SK-N-SH (cell line): ENCODE results near the gene ZNF319. TPM values are rescaled to one million over a fixed set of nuclear protein-coding genes. Genes with fewer than 3 reads are reported as not detected.

Experiments used
- CTCF ChIA-PET: fragments of 300-600, 350-600 bp; formaldehyde crosslinking; extraction: SDS; loops from one replicate; lab custom pipeline; 2021; lab: Yijun Ruan, JAX
- POLR2A ChIA-PET: fragments of 350-600 bp; sonication (Branson Sonifier 250); formaldehyde crosslinking; extraction: SDS; loops from one replicate; lab custom pipeline; 2020; ENCODE audit warnings: antibody characterized with exemption, inconsistent platforms; lab: Yijun Ruan, JAX
- DNase-seq: peaks from one replicate; pipeline ENCODE4 v3.0.0; 2012
- H2AFZ ChIP-seq: fragments of 200-600 bp; sonication (generic); 2 replicates; pipeline ENCODE4 v1.8.1; 2016; ENCODE audit warnings: antibody characterized with exemption, mild to moderate bottlenecking, low read depth
- H3F3A ChIP-seq: fragments of 200-600 bp; sonication (generic); replicated peaks from 2 replicates; pipeline ENCODE3; 2016; ENCODE audit warnings: antibody characterized with exemption, mild to moderate bottlenecking; ENCODE audit not compliant: insufficient read depth
- H3K27ac ChIP-seq, 2 experiments: fragments of 200-500 bp in 1 of 2; fragments of 200-600 bp in 1 of 2; sonication (Bioruptor generic) in 1 of 2; sonication (generic), shearing (Covaris generic) in 1 of 2; 2 replicates each; pipeline versions ENCODE4 v1.5.1 to v1.6.1; 2014 to 2016; ENCODE audit warnings: low read depth in 2 of 2, inconsistent platforms in 1 of 2, low read length in 1 of 2, mild to moderate bottlenecking in 1 of 2, mixed read lengths in 1 of 2
- H3K27me3 ChIP-seq: fragments of 200-600 bp; sonication (generic), shearing (Covaris generic); 2 replicates; pipeline ENCODE4 v1.6.1; 2016; ENCODE audit warnings: mixed run types; ENCODE audit not compliant: insufficient read depth
- H3K36me3 ChIP-seq, 2 experiments: fragments of 200-500 bp in 1 of 2; fragments of 200-600 bp in 1 of 2; sonication (Bioruptor generic) in 1 of 2; sonication (generic) in 1 of 2; replicated peaks in 1 of 2; 2 replicates each; pipeline versions ENCODE3 to v1.5.1; 2014 to 2016; ENCODE audit warnings: low read length in 1 of 2, mild to moderate bottlenecking in 1 of 2; ENCODE audit not compliant: insufficient read depth in 2 of 2, control insufficient read depth in 1 of 2
- H3K4me1 ChIP-seq, 2 experiments: fragments of 200-500 bp in 1 of 2; fragments of 200-600 bp in 1 of 2; sonication (Bioruptor generic) in 1 of 2; sonication (generic), shearing (Covaris generic) in 1 of 2; 2 replicates each; pipeline versions ENCODE4 v1.5.1 to v1.6.1; 2014 to 2016; ENCODE audit warnings: low read depth in 1 of 2, low read length in 1 of 2, mixed run types in 1 of 2; ENCODE audit not compliant: insufficient read depth in 2 of 2, control insufficient read depth in 1 of 2
- H3K4me2 ChIP-seq: fragments of 200-600 bp; sonication (generic), shearing (Covaris generic); 2 replicates; pipeline ENCODE4 v1.6.1; 2017; ENCODE audit warnings: mixed run types
- H3K4me3 ChIP-seq, 2 experiments: fragments of 200-500 bp in 1 of 2; fragments of 200-600 bp in 1 of 2; sonication (Bioruptor generic) in 1 of 2; sonication (generic), shearing (Covaris generic) in 1 of 2; 2 replicates each; pipeline versions ENCODE4 v1.5.1 to v1.8.1; 2014 to 2016; ENCODE audit warnings: low read depth in 2 of 2, inconsistent platforms in 1 of 2, low read length in 1 of 2, mild to moderate bottlenecking in 1 of 2, mixed read lengths in 1 of 2, moderate library complexity in 1 of 2
- H3K79me2 ChIP-seq: fragments of 200-600 bp; sonication (generic); 2 replicates; pipeline ENCODE4 v1.8.1; 2017; ENCODE audit warnings: mild to moderate bottlenecking; ENCODE audit not compliant: insufficient read depth
- H3K9ac ChIP-seq: fragments of 200-600 bp; sonication (generic); 2 replicates; pipeline ENCODE4 v1.6.1; 2017; ENCODE audit warnings: mixed run types
- H3K9me2 ChIP-seq: fragments of 200-600 bp; sonication (generic); 2 replicates; pipeline ENCODE4 v1.6.1; 2017; ENCODE audit warnings: mixed run types
- H3K9me3 ChIP-seq: fragments of 200-600 bp; sonication (generic); 2 replicates; pipeline ENCODE4 v1.6.1; 2017; ENCODE audit warnings: mixed run types, mild to moderate bottlenecking, moderate library complexity
- H4K20me1 ChIP-seq: fragments of 200-600 bp; sonication (generic); 2 replicates; pipeline ENCODE4 v1.6.1; 2017; ENCODE audit warnings: mild to moderate bottlenecking, mixed run types; ENCODE audit not compliant: insufficient read depth
- EP300 ChIP-seq, 2 experiments: IDR thresholded peaks; 2 replicates each; pipeline versions ENCODE4 v1.4.0 to v1.6.1; 2012; ENCODE audit warnings: borderline replicate concordance in 1 of 2, low read depth in 1 of 2, low read length in 1 of 2
- EZH2phosphoT487 ChIP-seq: fragments of 200-600 bp; sonication (generic); IDR thresholded peaks from 2 replicates; pipeline ENCODE4 v1.6.1; 2017; ENCODE audit warnings: low read depth, mixed run types, mild to moderate bottlenecking, antibody characterized with exemption, moderate library complexity, borderline replicate concordance
- FOXJ3 ChIP-seq: sonication (generic); formaldehyde crosslinking; IDR thresholded peaks from 2 replicates; pipeline ENCODE4 v1.5.1; 2020; ENCODE audit warnings: mild to moderate bottlenecking, missing genetic modification reagents
- GATA2 ChIP-seq: sonication (generic); formaldehyde crosslinking; IDR thresholded peaks from 2 replicates; pipeline ENCODE4 v1.5.0; 2020; ENCODE audit warnings: mild to moderate bottlenecking, missing genetic modification reagents
- NRF1 ChIP-seq: IDR thresholded peaks from 2 replicates; pipeline ENCODE4 v1.6.1; 2012; ENCODE audit warnings: low read depth, mild to moderate bottlenecking, low read length
- POLR2AphosphoS5 ChIP-seq: IDR thresholded peaks from 2 replicates; pipeline ENCODE4 v1.6.1; 2012; ENCODE audit warnings: low read depth, low read length
- TCF12 ChIP-seq: IDR thresholded peaks from 2 replicates; pipeline ENCODE4 v1.4.0; 2012
- TEAD4 ChIP-seq: IDR thresholded peaks from 2 replicates; pipeline ENCODE4 v1.4.0; 2012; ENCODE audit warnings: mild to moderate bottlenecking, borderline replicate concordance; ENCODE audit not compliant: insufficient read depth
- WGBS: methylation state at CpG from one replicate; pipeline ENCODE4 v1.1.6; 2017; ENCODE audit warnings: low lambda C conversion rate; 5-methylcytosine and 5-hydroxymethylcytosine counted together
- polyA plus RNA-seq, 3 experiments: library from polyadenylated mRNA; depleted of rRNA; stranded (reverse); fragments of >200 nt; gene quantifications; 2 replicates each; pipeline ENCODE4 v1.2.3, GENCODE V29; 2012
- TF ChIP-seq, protein P1 (sequence below): IDR thresholded peaks from 2 replicates; pipeline ENCODE4 v1.6.1; 2012; ENCODE audit warnings: mild to moderate bottlenecking, low read depth, low read length, moderate library complexity
- TF ChIP-seq, protein P2 (sequence below): fragments of 150-350 bp; IDR thresholded peaks from 2 replicates; pipeline ENCODE4 v1.6.1; 2016; ENCODE audit warnings: mild to moderate bottlenecking, low read depth, low read length
- TF ChIP-seq, protein P3 (sequence below): fragments of 200-600 bp; sonication (generic); IDR thresholded peaks from 2 replicates; pipeline ENCODE4 v1.6.1; 2017; ENCODE audit warnings: antibody characterized with exemption, mild to moderate bottlenecking, moderate library complexity
- TF ChIP-seq, protein P4 (sequence below): IDR thresholded peaks from 2 replicates; pipeline ENCODE4; 2012

Gene ZNF319
- polyA plus RNA-seq, 1 of the 3 experiments (the other 2 are of a cell fraction), result 7.6 TPM

DNA sequence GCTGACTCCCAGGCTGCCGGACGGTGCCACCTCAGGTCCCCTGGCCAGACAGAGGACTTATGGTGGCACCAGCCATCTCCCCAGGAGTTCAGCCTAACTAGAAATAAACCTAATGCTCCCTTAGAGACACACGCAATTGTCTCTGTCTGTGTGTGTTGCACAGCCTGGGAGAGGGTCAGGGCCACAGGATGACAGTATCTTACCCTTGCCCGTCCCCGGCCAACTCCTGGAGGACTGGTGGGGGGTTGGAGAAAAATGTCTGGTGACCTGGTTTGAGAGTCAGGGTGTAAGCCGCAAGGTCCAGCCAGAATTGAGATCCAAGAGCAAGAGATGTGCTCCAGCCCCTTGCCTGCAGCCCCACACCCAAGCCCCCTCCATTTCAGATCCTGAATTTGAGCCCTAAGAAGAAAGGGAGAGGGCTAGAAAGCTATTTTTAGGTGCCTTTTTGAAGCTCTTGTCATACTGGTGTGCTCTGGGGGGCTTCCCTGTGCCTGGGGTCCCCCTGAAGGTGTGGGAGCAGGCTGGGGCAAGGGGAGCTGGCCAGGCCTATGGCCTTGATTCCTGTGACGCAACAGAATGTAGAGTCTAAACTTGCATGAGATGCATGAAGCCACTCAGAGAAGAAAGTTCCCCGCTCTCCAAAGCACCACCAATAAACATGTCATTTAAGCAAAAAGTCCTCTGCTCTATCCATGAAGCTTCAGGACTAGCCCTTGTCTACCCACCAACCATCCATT lies 12.9 kb downstream of the ZNF319 start:
- TF ChIP-seq, protein P1, sequence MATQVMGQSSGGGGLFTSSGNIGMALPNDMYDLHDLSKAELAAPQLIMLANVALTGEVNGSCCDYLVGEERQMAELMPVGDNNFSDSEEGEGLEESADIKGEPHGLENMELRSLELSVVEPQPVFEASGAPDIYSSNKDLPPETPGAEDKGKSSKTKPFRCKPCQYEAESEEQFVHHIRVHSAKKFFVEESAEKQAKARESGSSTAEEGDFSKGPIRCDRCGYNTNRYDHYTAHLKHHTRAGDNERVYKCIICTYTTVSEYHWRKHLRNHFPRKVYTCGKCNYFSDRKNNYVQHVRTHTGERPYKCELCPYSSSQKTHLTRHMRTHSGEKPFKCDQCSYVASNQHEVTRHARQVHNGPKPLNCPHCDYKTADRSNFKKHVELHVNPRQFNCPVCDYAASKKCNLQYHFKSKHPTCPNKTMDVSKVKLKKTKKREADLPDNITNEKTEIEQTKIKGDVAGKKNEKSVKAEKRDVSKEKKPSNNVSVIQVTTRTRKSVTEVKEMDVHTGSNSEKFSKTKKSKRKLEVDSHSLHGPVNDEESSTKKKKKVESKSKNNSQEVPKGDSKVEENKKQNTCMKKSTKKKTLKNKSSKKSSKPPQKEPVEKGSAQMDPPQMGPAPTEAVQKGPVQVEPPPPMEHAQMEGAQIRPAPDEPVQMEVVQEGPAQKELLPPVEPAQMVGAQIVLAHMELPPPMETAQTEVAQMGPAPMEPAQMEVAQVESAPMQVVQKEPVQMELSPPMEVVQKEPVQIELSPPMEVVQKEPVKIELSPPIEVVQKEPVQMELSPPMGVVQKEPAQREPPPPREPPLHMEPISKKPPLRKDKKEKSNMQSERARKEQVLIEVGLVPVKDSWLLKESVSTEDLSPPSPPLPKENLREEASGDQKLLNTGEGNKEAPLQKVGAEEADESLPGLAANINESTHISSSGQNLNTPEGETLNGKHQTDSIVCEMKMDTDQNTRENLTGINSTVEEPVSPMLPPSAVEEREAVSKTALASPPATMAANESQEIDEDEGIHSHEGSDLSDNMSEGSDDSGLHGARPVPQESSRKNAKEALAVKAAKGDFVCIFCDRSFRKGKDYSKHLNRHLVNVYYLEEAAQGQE, result no peak
- TF ChIP-seq, protein P2, sequence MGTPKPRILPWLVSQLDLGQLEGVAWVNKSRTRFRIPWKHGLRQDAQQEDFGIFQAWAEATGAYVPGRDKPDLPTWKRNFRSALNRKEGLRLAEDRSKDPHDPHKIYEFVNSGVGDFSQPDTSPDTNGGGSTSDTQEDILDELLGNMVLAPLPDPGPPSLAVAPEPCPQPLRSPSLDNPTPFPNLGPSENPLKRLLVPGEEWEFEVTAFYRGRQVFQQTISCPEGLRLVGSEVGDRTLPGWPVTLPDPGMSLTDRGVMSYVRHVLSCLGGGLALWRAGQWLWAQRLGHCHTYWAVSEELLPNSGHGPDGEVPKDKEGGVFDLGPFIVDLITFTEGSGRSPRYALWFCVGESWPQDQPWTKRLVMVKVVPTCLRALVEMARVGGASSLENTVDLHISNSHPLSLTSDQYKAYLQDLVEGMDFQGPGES, result no peak
- no peak for TF ChIP-seq EZH2phosphoT487
- TF ChIP-seq TEAD4, result no peak
- TF ChIP-seq EP300 (IDR thresholded peaks at IDR 0.05; ENCODE audit: borderline replicate concordance in 1 of 2, low read depth in 1 of 2, low read length in 1 of 2), result no peak
- no peak for TF ChIP-seq NRF1
- TF ChIP-seq FOXJ3 (CRISPR knock-in tag), result no peak
- TF ChIP-seq POLR2AphosphoS5, result no peak
- TF ChIP-seq, protein P3, sequence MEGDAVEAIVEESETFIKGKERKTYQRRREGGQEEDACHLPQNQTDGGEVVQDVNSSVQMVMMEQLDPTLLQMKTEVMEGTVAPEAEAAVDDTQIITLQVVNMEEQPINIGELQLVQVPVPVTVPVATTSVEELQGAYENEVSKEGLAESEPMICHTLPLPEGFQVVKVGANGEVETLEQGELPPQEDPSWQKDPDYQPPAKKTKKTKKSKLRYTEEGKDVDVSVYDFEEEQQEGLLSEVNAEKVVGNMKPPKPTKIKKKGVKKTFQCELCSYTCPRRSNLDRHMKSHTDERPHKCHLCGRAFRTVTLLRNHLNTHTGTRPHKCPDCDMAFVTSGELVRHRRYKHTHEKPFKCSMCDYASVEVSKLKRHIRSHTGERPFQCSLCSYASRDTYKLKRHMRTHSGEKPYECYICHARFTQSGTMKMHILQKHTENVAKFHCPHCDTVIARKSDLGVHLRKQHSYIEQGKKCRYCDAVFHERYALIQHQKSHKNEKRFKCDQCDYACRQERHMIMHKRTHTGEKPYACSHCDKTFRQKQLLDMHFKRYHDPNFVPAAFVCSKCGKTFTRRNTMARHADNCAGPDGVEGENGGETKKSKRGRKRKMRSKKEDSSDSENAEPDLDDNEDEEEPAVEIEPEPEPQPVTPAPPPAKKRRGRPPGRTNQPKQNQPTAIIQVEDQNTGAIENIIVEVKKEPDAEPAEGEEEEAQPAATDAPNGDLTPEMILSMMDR, result no peak
- no peak for TF ChIP-seq TCF12
- TF ChIP-seq GATA2 (CRISPR knock-in tag), result no peak
- TF ChIP-seq, protein P4, sequence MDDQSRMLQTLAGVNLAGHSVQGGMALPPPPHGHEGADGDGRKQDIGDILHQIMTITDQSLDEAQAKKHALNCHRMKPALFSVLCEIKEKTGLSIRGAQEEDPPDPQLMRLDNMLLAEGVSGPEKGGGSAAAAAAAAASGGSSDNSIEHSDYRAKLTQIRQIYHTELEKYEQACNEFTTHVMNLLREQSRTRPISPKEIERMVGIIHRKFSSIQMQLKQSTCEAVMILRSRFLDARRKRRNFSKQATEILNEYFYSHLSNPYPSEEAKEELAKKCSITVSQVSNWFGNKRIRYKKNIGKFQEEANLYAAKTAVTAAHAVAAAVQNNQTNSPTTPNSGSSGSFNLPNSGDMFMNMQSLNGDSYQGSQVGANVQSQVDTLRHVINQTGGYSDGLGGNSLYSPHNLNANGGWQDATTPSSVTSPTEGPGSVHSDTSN, result no peak
- Histone ChIP-seq H3K9me2 (no peaks in the 10 kb centered on the region), H3K27me3 (no peaks in the 10 kb centered on the region), H3K4me2 (no peak overlapping the region), H3K9me3 (no peaks in the 10 kb centered on the region), H4K20me1 (no peaks in the 10 kb centered on the region), H2AFZ (no peak overlapping the region), H3K36me3 (no peaks in the 10 kb centered on the region), H3F3A (no peaks in the 10 kb centered on the region), H3K27ac (no peak overlapping the region), H3K9ac (no peak overlapping the region), H3K79me2 (no peaks in the 10 kb centered on the region), H3K4me1 (peaks cover 0 to 16% of the 10 kb centered on the region in 2 experiments; a peak in 1 of 4 replicates), H3K4me3 (no peak overlapping the region)
- CTCF ChIA-PET, result interaction anchor here (0.5 to 1.4 kb wide), 3 partner anchors 12 to 338 kb away, joined by 3 to 6 read pairs (median 3); no protein-coding TSS in a partner anchor
- POLR2A ChIA-PET, result no interaction called here
- 95% methylated on average over 7 of the region's 8 CpGs for WGBS
- DNase-seq, result no peak
